CD4-positive, alpha-beta T cell treated with Interleukin-15 for 1 hour (primary cell): ENCODE results near the gene TRAF1.
"Not testable (repeated sequence)": the region's sequence is repeated elsewhere in the genome, so short reads cannot be mapped to it uniquely, and the experiment has no call there.

Experiments
- DNase-seq: peaks from one replicate; pipeline ENCODE4 v3.0.0-alpha.2; 2020

TRAF1 gene, protein sequence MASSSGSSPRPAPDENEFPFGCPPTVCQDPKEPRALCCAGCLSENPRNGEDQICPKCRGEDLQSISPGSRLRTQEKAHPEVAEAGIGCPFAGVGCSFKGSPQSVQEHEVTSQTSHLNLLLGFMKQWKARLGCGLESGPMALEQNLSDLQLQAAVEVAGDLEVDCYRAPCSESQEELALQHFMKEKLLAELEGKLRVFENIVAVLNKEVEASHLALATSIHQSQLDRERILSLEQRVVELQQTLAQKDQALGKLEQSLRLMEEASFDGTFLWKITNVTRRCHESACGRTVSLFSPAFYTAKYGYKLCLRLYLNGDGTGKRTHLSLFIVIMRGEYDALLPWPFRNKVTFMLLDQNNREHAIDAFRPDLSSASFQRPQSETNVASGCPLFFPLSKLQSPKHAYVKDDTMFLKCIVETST

GRCh38 chr9:120926397-120926928 is at the start of gene TRAF1:
Gene TRAF1 (minus strand): TSS chr9:120926796. CDS start chr9:120926075, 721 bp downstream.
- DNase-seq = peak; percentile 54

- no peak for DNase-seq
Observed at GRCh38 chr9:120974921-120975320, 48.3 kb upstream of the TRAF1 start.

GRCh38 chr9:120974181-120974580 is 47.6 kb upstream of the TRAF1 start:
- DNase-seq = no peak

GRCh38 chr9:120971938-120972337 is 45.3 kb upstream of the TRAF1 start:
- no peak for DNase-seq

DNA sequence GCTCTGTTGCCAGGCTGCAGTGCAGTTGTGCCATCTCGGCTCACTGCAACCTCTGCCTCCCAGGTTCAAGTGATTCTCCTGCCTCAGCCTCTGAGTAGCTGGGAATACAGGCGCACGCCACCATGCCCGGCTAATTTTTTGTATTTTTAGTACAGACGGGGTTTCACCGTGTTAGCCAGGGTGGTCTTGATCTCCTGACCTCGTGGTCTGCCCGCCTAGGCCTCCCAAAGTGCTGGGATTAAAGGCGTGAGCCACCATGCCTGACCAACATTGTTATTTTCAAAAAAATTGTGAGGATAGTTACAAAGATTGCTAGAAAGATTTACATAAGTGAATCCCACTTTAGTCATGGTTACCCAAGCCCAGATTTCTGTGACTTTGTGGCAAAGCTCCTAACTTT is 44.9 kb upstream of the TRAF1 start:
- DNase-seq = not testable (repeated sequence)

DNA sequence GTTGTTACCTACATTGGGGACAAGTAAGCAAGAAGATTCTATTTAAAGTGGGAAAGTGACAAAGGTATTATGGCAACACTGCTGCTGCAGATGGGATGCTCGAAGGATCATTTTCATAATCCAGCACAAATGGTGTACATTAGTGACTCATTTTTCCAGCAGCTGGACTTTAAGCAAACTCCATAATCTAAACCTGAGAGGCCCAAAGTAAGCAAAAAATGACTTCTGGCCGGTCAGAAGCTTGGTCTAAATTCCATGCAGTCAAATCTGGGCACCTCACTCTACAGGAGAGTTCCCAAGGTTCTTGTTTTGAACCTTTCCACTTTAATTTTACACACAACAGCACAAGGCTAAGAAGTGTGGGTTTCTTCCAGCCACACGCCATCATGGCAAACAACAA is 43.6 kb upstream of the TRAF1 start:
- no peak for DNase-seq

- DNase-seq = no peak
Observed at GRCh38 chr9:120966013-120966369, 39.4 kb upstream of the TRAF1 start.

GRCh38 chr9:120965344-120966012 is 38.9 kb upstream of the TRAF1 start:
- DNase-seq = no peak

DNA sequence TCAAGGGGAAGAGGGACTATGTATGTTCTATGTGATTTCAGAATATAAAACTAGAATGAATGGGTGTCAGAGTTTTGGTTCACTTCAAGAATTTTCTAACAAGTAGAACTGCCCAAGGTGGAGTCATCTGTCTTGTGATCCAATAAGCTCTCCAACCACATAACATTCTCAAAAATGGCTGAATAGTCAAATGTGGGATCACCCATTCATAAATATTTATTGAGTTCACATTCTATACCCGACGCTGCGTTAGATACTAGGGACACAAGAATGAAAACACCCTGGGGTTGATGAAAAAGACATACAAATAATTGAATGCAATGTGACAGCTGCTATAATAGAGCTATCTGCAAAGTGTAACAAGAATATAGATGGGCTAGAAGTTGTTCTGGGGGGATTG is 35.3 kb upstream of the TRAF1 start:
- DNase-seq = no peak

DNA sequence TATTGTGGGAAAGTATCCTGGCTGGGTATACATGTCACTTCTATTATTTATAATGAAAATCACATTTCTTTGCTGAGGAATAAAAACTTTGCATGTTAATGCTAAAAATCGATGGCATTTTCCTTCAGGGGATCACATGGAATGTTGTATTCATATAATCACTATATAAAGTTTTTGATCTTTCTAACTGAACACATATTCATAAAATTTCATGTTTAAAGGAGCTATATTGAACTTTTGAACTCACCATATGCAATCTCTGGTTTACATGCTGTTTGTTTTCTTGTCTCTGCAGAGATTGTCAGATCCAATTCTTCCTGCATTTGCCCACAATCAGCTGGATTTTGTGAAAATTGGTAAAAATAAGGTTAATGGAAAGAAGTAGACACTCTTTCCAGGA is 33.4 kb upstream of the TRAF1 start:
- DNase-seq = no peak

DNA sequence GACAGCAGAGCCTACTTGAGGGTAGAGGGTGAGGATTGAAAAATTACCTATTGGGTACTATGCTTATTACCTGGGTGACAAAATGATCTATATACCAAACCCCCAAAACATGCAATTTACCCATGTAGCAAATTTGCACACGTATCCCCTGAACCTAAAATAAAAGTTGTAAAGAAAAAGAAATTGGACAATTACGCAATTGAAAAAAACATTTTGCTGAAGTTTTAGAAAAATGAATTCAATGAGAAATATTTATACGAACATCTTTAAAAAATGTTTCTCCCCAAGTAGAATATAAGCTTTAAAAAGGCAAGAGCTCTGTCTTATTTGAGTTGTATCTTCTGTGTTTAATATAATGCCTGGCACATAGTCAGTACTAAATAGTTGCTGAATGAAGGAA is 30.3 kb upstream of the TRAF1 start:
- DNase-seq = no peak

DNA sequence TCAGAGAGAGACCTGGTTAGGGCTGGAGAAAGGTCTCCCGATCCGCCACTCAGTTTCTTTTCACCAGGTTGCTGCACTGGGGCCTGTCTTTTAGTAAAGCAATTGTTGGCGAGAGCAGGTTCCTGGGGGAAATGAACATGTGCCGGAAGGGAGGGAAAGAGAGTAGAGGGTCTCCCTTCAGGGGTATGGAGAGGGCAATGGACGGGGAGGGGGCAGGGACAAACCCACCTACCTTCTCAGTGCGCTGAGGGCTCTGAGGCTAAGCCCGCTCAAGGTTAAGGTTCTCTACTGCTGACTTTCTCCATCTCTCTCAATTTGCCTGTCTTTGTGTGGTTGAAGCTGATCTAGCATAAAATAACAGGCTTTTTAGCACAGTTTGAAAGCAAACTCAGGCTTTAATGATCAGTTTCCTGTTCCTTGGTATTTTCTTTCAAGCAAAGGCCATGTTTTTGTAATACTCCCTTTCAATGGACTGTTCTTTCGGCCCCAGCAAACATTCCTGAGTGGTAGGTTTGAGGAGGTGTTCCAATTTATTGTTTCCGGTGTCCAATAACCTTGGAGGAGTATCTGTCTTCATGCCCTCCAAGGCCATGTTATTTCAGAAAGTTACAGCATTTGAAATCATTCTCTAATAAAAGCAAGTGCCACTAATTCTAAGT is 25.5 kb upstream of the TRAF1 start:
- DNase-seq = no peak

GRCh38 chr9:120950421-120951388 is 24.1 kb upstream of the TRAF1 start:
- no peak for DNase-seq

- DNase-seq = no peak
Observed at GRCh38 chr9:120949290-120949689, 22.7 kb upstream of the TRAF1 start.

DNA sequence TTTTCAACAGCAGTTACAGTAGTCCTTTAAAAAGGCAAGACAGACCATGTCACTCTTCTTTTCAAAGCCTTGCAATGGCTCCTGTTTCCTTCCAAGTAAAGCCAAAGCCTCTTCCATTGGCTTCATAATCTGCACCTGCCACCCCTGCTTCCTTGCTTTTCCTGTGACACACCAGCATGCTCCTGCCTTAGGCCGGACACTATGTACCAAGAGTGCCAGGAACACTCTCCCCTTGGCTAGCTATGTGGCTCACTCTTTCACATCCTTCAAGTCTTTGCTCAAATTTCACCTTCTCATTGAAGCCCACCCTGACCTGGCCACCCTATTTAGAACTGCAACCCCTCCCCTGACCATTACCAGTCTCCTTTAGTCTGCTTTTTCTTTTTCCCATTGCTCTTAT is 22.2 kb upstream of the TRAF1 start:
- DNase-seq = no peak

GRCh38 chr9:120947222-120947621 is 20.6 kb upstream of the TRAF1 start:
- no peak for DNase-seq

DNA sequence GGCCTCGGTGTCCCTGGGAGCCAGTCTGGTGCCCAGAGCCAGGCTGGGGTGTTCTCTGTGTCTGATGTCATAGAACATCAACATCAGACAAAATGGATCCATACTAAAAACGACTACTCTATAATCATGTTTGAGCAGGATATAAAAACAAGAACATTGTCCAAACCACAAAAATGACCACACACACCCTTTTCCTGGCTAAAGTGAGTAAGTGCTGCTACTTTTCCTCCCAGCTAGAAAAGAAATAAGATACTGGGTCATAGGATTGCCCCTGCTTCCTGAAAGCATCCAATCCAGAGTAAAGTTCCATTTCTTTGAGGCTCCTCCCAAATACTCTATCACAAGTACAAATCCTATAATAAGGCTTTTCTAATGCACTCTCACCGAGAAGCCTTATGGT is 19.7 kb upstream of the TRAF1 start:
- no peak for DNase-seq

- no peak for DNase-seq
Observed at GRCh38 chr9:120944948-120945347, 18.4 kb upstream of the TRAF1 start.

DNA sequence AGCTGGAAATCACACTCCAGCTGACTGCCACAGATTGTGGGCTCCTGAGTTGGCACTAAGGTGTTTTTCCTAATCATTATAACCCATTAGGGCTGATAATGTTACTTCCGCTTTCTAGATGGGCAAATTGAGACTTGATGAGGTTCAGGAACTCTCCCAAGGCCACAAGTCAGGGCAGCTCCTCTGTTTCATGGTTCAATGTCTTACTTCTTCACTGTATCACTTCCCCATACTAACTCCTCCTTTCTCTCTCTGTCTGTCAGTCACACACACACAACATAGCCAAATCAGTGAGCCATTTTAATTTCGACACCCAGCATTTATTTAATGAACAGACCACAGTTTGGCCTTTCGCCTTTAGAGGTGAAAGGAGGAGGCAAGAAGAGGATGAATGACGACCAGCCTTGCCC is 17.8 kb upstream of the TRAF1 start:
- DNase-seq = peak; percentile 55

GRCh38 chr9:120942186-120943001 is 15.8 kb upstream of the TRAF1 start:
- no peak for DNase-seq

DNA sequence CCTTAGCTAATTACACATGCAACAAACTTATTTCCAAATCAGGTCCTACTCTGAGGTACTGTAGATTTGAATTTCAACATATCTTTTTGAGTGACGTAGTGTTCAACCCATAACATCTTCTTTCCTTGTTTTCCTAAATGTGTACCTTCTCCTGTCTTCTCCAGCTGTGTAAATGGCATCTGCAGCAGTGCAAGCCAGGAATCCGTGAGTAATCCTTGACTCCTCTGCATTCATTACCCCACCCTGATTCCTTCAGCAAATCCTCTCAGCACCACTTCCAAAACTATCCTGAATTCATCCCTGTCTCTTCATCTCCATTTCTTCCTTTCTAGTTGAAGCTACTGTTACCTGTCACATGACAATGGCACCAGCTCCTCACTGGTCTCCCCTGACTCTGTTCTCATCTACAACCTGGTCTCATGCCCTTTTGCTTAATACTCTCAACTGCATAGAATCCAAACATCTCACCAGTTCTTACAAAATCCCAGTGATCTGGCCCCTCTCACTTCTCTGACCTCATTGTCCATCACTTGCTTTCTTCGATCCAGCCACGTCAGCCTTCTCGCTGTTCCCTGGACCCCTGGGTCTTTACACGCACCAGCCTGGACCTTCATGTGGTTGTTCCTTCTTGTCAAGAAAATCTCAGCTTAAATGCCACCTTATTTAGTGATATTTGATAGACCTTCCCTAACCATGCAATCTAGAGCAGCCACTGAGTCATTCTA is 14.6 kb upstream of the TRAF1 start:
- no peak for DNase-seq
